ENCODE data around the gene GPR18. TPM values are rescaled to one million over a fixed set of nuclear protein-coding genes. Genes with fewer than 3 reads are reported as not detected.

GPR18 gene
- total and polyA plus RNA-seq, 9 of the 15 experiments (the other 6 are each of a cell fraction or from before 2014, with no cell fraction given) = 0.75 TPM; not detected in 8

GRCh38 chr13:99223587-99223986 is 34.6 kb downstream of the GPR18 start (continued):
- no peak for TF ChIP-seq HES1 (IDR thresholded peaks at IDR 0.05; ENCODE audit: low read depth)
- TF ChIP-seq MXI1 (IDR thresholded peaks at IDR 0.05; ENCODE audit: low read depth, low read length) = no peak

- Histone ChIP-seq H3K9me1 (ENCODE audit: control insufficient read depth, insufficient read depth, low read length) (no peaks in the 10 kb centered on the region), H3K36me3 (ENCODE audit: control insufficient read depth, insufficient read depth, low read length) (peaks cover 10% of the 10 kb centered on the region; the same call in 1 of the 3 replicates), H4K20me1 (replicated peaks; ENCODE audit: control insufficient read depth, insufficient read depth, low read length) (peaks cover 17% of the 10 kb centered on the region; the same call in 1 of the 2 replicates), H3K9ac (ENCODE audit: insufficient read depth in 1 of 2, low read depth in 2 of 2, low read length in 2 of 2) (no peak overlapping the region), H3K4me3 (no peak overlapping the region), H3K4me1 (replicated peaks in 1 of 2; ENCODE audit: control insufficient read depth in 2 of 2, insufficient read depth in 2 of 2, low read length in 2 of 2) (peaks cover 8 to 9% of the 10 kb centered on the region in 2 experiments; a peak in 3 of 5 replicates), H3K79me2 (ENCODE audit: control insufficient read depth, insufficient read depth, low read length) (peaks cover 99% of the 10 kb centered on the region), H3K9me3 (replicated peaks; ENCODE audit: control insufficient read depth, insufficient read depth, low read depth, low read length) (no peaks in the 10 kb centered on the region), H3K27me3 (ENCODE audit: control insufficient read depth in 2 of 2, insufficient read depth in 2 of 2, low read length in 2 of 2) (no peaks in the 10 kb centered on the region), H3K4me2 (ENCODE audit: insufficient read depth, low read length) (no peak overlapping the region), H2AFZ (ENCODE audit: low read depth, low read length) (no peak overlapping the region), H3K27ac (ENCODE audit: extremely low read depth, low read depth, low read length) (no peak overlapping the region)
- 84% methylated on average over 8 of the region's 8 CpGs for WGBS (ENCODE audit: insufficient coverage, low coverage, missing lambda C conversion rate)
- TF ChIP-seq CLOCK (CRISPR knock-in tag; IDR thresholded peaks at IDR 0.05; ENCODE audit: borderline replicate concordance) = no peak
- no peak for TF ChIP-seq WHSC1 (IDR thresholded peaks at IDR 0.05; ENCODE audit: low read length)
- no peak for TF ChIP-seq GTF2B (IDR thresholded peaks at IDR 0.05; ENCODE audit: extremely low read depth, insufficient read length)
- TF ChIP-seq SMARCC2 (IDR thresholded peaks at IDR 0.05; ENCODE audit: low read depth) = no peak
- no peak for TF ChIP-seq MBD2 (IDR thresholded peaks at IDR 0.05; ENCODE audit: borderline replicate concordance, low read depth)
- TF ChIP-seq ZNF384 (IDR thresholded peaks at IDR 0.05; ENCODE audit: low read depth, low read length) = no peak
- no peak for TF ChIP-seq FOXM1 (IDR thresholded peaks at IDR 0.05; ENCODE audit: low read depth)
- TF ChIP-seq FOXM1 (CRISPR knock-in tag; IDR thresholded peaks at IDR 0.05; ENCODE audit: low read depth) = no peak
- no peak for TF ChIP-seq TCF3 (CRISPR knock-in tag; IDR thresholded peaks at IDR 0.05)
- TF ChIP-seq ZNF511 (CRISPR knock-in tag; IDR thresholded peaks at IDR 0.05) = no peak
- TF ChIP-seq GTF2F1 (IDR thresholded peaks at IDR 0.05; ENCODE audit: low read depth, low read length) = no peak
- TF ChIP-seq CTBP1 (IDR thresholded peaks at IDR 0.05; ENCODE audit: borderline replicate concordance) = no peak
- no TSS peak for BruUV-seq (replicated peaks)
- ChIA-PET CTCF (ENCODE audit: low intra/inter-chr PET ratio) (no interaction called here), POLR2A (interaction anchor here (0.8 kb wide), 2 partner anchors 9 to 12 kb away, joined by 4 to 5 read pairs; no protein-coding TSS in a partner anchor)
- intact Hi-C loops (cut with micrococcal nuclease) (no loop called here), in situ Hi-C loops (cut with MboI) (no loop called here)
- ATAC-seq (no peak), FAIRE-seq (no peak), DNase-seq (ENCODE audit: extremely low read depth in 1 of 4, low spot score in 3 of 4) (no peak)
Measured at GRCh38 chr13:99221567-99222239, 36.5 kb downstream of the GPR18 start.
